ENCODE results near the gene NUDT14. TPM values are rescaled to one million over a fixed set of nuclear protein-coding genes. Genes with fewer than 3 reads are reported as not detected.

NUDT14 gene
- total RNA-seq, 1 donor from 2014 or later = 39.1 TPM

GRCh38 chr14:105123981-105124765 lies 56.9 kb downstream of the NUDT14 start:
- TF ChIP-seq, protein P1, sequence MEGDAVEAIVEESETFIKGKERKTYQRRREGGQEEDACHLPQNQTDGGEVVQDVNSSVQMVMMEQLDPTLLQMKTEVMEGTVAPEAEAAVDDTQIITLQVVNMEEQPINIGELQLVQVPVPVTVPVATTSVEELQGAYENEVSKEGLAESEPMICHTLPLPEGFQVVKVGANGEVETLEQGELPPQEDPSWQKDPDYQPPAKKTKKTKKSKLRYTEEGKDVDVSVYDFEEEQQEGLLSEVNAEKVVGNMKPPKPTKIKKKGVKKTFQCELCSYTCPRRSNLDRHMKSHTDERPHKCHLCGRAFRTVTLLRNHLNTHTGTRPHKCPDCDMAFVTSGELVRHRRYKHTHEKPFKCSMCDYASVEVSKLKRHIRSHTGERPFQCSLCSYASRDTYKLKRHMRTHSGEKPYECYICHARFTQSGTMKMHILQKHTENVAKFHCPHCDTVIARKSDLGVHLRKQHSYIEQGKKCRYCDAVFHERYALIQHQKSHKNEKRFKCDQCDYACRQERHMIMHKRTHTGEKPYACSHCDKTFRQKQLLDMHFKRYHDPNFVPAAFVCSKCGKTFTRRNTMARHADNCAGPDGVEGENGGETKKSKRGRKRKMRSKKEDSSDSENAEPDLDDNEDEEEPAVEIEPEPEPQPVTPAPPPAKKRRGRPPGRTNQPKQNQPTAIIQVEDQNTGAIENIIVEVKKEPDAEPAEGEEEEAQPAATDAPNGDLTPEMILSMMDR (IDR thresholded peaks at IDR 0.05) = no peak
- no peak overlapping the region for H3K27ac Mint-ChIP-seq (ENCODE audit: unreplicated experiment)
- H3K27me3 Mint-ChIP-seq (ENCODE audit: unreplicated experiment) = peaks cover 75% of the 10 kb centered on the region
- DNase-seq (ENCODE audit: extremely low spot score, unreplicated experiment) = peak; percentile 75
- H3K36me3 Mint-ChIP-seq (ENCODE audit: unreplicated experiment) = no peaks in the 10 kb centered on the region
- H3K4me1 Mint-ChIP-seq (ENCODE audit: unreplicated experiment) = no peaks in the 10 kb centered on the region
- H3K9me3 Mint-ChIP-seq (ENCODE audit: unreplicated experiment) = peaks cover 3% of the 10 kb centered on the region
- no peak overlapping the region for H3K4me3 Mint-ChIP-seq (ENCODE audit: unreplicated experiment)

- peaks cover 81% of the 10 kb centered on the region for H3K27me3 Mint-ChIP-seq (ENCODE audit: unreplicated experiment)
- peak; percentile 44 for DNase-seq (ENCODE audit: extremely low spot score, unreplicated experiment)
These were observed 57.9 kb downstream of the NUDT14 start for GRCh38 chr14:105123064-105123665.

More at GRCh38 chr14:105123064-105123665, 57.9 kb downstream of the NUDT14 start:
- Mint-ChIP-seq H3K4me1 (ENCODE audit: unreplicated experiment) (no peaks in the 10 kb centered on the region), H3K36me3 (ENCODE audit: unreplicated experiment) (no peaks in the 10 kb centered on the region), H3K4me3 (ENCODE audit: unreplicated experiment) (no peak overlapping the region), H3K9me3 (ENCODE audit: unreplicated experiment) (peaks cover 3% of the 10 kb centered on the region), H3K27ac (ENCODE audit: unreplicated experiment) (no peak overlapping the region)
- TF ChIP-seq, protein P1 (IDR thresholded peaks at IDR 0.05) = no peak

Small RNAs within 50 kb of the gene (microRNA-seq; reads per million reads assigned to microRNA genes)
- gene MIR6765 (ENCODE audit: unreplicated experiment) = not detected

Other genes with a start within 250 kb of the NUDT14 start
- gene AHNAK2, start 202.9 kb downstream of the NUDT14 start, total RNA-seq = 145 and 183 TPM in 2 replicates
- 7.5 and 7.7 TPM in 2 replicates for gene CLBA1, start 195.5 kb downstream of the NUDT14 start, total RNA-seq
- 14.6 and 17.4 TPM in 2 replicates for gene CDCA4, start 160.2 kb downstream of the NUDT14 start, total RNA-seq
- gene GPR132, start 115.9 kb downstream of the NUDT14 start, total RNA-seq = 0.16 and 0.24 TPM in 2 replicates
- gene JAG2, start 12.5 kb downstream of the NUDT14 start, total RNA-seq = 5.7 and 7.5 TPM in 2 replicates
- 35.3 and 35.7 TPM in 2 replicates for gene BTBD6, start 67.2 kb upstream of the NUDT14 start, total RNA-seq
- gene BRF1, start 119.7 kb upstream of the NUDT14 start, total RNA-seq = 41.7 and 43.5 TPM in 2 replicates
- gene PACS2, start 133.4 kb upstream of the NUDT14 start, total RNA-seq = 109 and 115 TPM in 2 replicates
- gene TEX22, start 217.2 kb upstream of the NUDT14 start, total RNA-seq = 3.1 and 4.9 TPM in 2 replicates
- 122 and 132 TPM in 2 replicates for gene MTA1, start 238.5 kb upstream of the NUDT14 start, total RNA-seq